ENCODE measurements around the gene PFKFB4. TPM values are rescaled to one million over a fixed set of nuclear protein-coding genes. Genes with fewer than 3 reads are reported as not detected.

PFKFB4 gene
- total RNA-seq, 1 experiment from 2014 or later: 12.3 TPM

GRCh38 chr3:48473617-48473952 lies 83.0 kb downstream of the PFKFB4 start:
- no peak overlapping the region for H3K4me2 ChIP-seq (ENCODE audit: insufficient read depth, insufficient read length, low read length)
- no peak overlapping the region for H3K56ac ChIP-seq (ENCODE audit: insufficient read length, low read depth, low read length)
- H3K9me3 Mint-ChIP-seq: no peaks in the 10 kb centered on the region; a peak in 1 of 5 replicates

More at GRCh38 chr3:48473617-48473952, 83.0 kb downstream of the PFKFB4 start:
- Histone ChIP-seq H4K8ac (replicated peaks; ENCODE audit: insufficient read length, low read depth, low read length) (no peak overlapping the region), H4K5ac (ENCODE audit: insufficient read length, low read depth, low read length) (no peak overlapping the region), H3K9ac (ENCODE audit: extremely low read depth, insufficient read length, low read length) (no peak overlapping the region), H3K14ac (ENCODE audit: insufficient read depth, low read length) (no peak overlapping the region), H2BK5ac (ENCODE audit: insufficient read length, low read length) (no peak overlapping the region), H2BK12ac (ENCODE audit: insufficient read length, low read depth, low read length) (no peak overlapping the region), H3K23me2 (ENCODE audit: insufficient read length, low read depth, low read length, poor library complexity, severe bottlenecking) (peaks cover 5% of the 10 kb centered on the region), H3K79me1 (ENCODE audit: insufficient read depth, low read depth, low read length, poor library complexity, severe bottlenecking) (no peaks in the 10 kb centered on the region), H3K23ac (ENCODE audit: insufficient read length, low read depth, low read length) (no peak overlapping the region), H2BK20ac (ENCODE audit: low read depth, low read length, poor library complexity, severe bottlenecking) (no peak overlapping the region), H3K18ac (ENCODE audit: insufficient read length, low read depth, low read length) (no peak overlapping the region), H3K79me2 (ENCODE audit: insufficient read depth, low read length) (no peaks in the 10 kb centered on the region; the same call in 1 of the 2 replicates), H3K27me3 (ENCODE audit: insufficient read depth, low read length) (no peaks in the 10 kb centered on the region), H2AFZ (ENCODE audit: low read length) (no peak overlapping the region), H2AK5ac (ENCODE audit: insufficient read length, low read length) (no peak overlapping the region), H3K27ac (ENCODE audit: insufficient read length, low read depth, low read length) (peak overlapping the region; percentile 4), H4K20me1 (ENCODE audit: control insufficient read depth, insufficient read depth, insufficient read length) (no peaks in the 10 kb centered on the region), H2BK120ac (ENCODE audit: low read depth, low read length, poor library complexity, severe bottlenecking) (no peak overlapping the region), H3K4ac (ENCODE audit: low read depth, low read length) (no peak overlapping the region), H4K91ac (ENCODE audit: insufficient read length, low read depth, low read length) (no peak overlapping the region), H3K9me3 (ENCODE audit: control insufficient read depth, low read depth, low read length) (no peaks in the 10 kb centered on the region), H2BK15ac (ENCODE audit: low read depth, low read length) (no peak overlapping the region), H3T11ph (ENCODE audit: low read length) (no peak overlapping the region), H3K4me1 (ENCODE audit: insufficient read depth, low read length) (peaks cover 7% of the 10 kb centered on the region; the same call in 1 of the 2 replicates)
- peak overlapping the region; percentile 84 to 88 for H3K4me3 Mint-ChIP-seq
- WGBS (ENCODE audit: extremely low coverage, insufficient read length, low lambda C conversion rate): no CpG with 5 or more reads among the region's 5 CpGs
- DNase-seq: no peak
- TF ChIP-seq CTCF (conservative IDR thresholded peaks at IDR 0.05): no peak
- no peaks in the 10 kb centered on the region; the same call in 1 of the 2 replicates for H3K27me3 Mint-ChIP-seq (ENCODE audit: low read depth)
- peak overlapping the region; percentile 81 to 99 (median 98) for H3K27ac Mint-ChIP-seq
- H3K36me3 Mint-ChIP-seq (ENCODE audit: insufficient read depth in 1 of 3, low read depth in 3 of 3): peaks cover 14 to 16% (median 15%) of the 10 kb centered on the region in 3 experiments
- H3K4me1 Mint-ChIP-seq: peaks cover 38 to 42% of the 10 kb centered on the region in 2 experiments
